Measurements from ENCODE around the gene COPS8.

COPS8 gene

GRCh38 chr2:237118561-237119155 is 33.0 kb downstream of the COPS8 start:
- TF ChIP-seq CTCF (IDR thresholded peaks at IDR 0.05; ENCODE audit: low read depth, low read length) = no peak
- no peak for DNase-seq (ENCODE audit: extremely low read depth, low read depth)

- no peak for TF ChIP-seq CTCF (IDR thresholded peaks at IDR 0.05; ENCODE audit: low read depth, low read length)
- no peak for DNase-seq (ENCODE audit: extremely low read depth, low read depth)
Measured at GRCh38 chr2:237120916-237121315, 35.2 kb downstream of the COPS8 start.

GRCh38 chr2:237121321-237121720 is 35.6 kb downstream of the COPS8 start:
- no peak for TF ChIP-seq CTCF (IDR thresholded peaks at IDR 0.05; ENCODE audit: low read depth, low read length)

GRCh38 chr2:237122214-237122666 is 36.6 kb downstream of the COPS8 start:
- TF ChIP-seq CTCF (IDR thresholded peaks at IDR 0.05; ENCODE audit: low read depth, low read length) = peak; percentile 89
- peak; percentile 66 for DNase-seq (ENCODE audit: extremely low read depth, low read depth)

More at GRCh38 chr2:237121321-237121720, 35.6 kb downstream of the COPS8 start:
- DNase-seq (ENCODE audit: extremely low read depth, low read depth) = no peak

GRCh38 chr2:237124820-237125219 is 39.1 kb downstream of the COPS8 start:
- no peak for DNase-seq (ENCODE audit: extremely low read depth, low read depth)
- TF ChIP-seq CTCF (IDR thresholded peaks at IDR 0.05; ENCODE audit: low read depth, low read length) = no peak

GRCh38 chr2:237125967-237126366 is 40.3 kb downstream of the COPS8 start:
- DNase-seq (ENCODE audit: extremely low read depth, low read depth) = no peak
- TF ChIP-seq CTCF (IDR thresholded peaks at IDR 0.05; ENCODE audit: low read depth, low read length) = no peak

GRCh38 chr2:237126519-237127174 is 41.0 kb downstream of the COPS8 start:
- TF ChIP-seq CTCF (IDR thresholded peaks at IDR 0.05; ENCODE audit: low read depth, low read length) = no peak
- DNase-seq (ENCODE audit: extremely low read depth, low read depth) = no peak
